T-helper 9 cell (primary cell): Measurements from ENCODE around the gene WNT2B.
"Not testable (repeated sequence)": the region's sequence is repeated elsewhere in the genome, so short reads cannot be mapped to it uniquely, and the experiment has no call there.

ENCODE experiments used
- DNase-seq: peaks from one replicate; pipeline ENCODE4 v3.0.0-alpha.2; 2020
- total RNA-seq, 2 donors: gene quantifications; one replicate each; lab custom pipeline; 2026; lab: John Stamatoyannopoulos, UW

WNT2B gene
- total RNA-seq, result 1.7 to 2.4 reads per million in 2 donors

GRCh38 chr1:112508278-112509004, at the start of gene WNT2B:
TSS of gene WNT2B (plus strand) at chr1:112508965. CDS start at chr1:112509263, 298 bp downstream.
- peak; percentile 45 for DNase-seq

- no peak for DNase-seq
These were observed 48.1 kb upstream of the WNT2B start for GRCh38 chr1:112460615-112461014.

GRCh38 chr1:112461200-112461871, 47.4 kb upstream of the WNT2B start:
- no peak for DNase-seq

- no peak for DNase-seq
These were observed 45.8 kb upstream of the WNT2B start for GRCh38 chr1:112462953-112463279.

GRCh38 chr1:112464501-112464900, 44.3 kb upstream of the WNT2B start:
- no peak for DNase-seq

GRCh38 chr1:112465122-112465521, 43.6 kb upstream of the WNT2B start:
- DNase-seq, result no peak

GRCh38 chr1:112466078-112466660, 42.6 kb upstream of the WNT2B start:
- DNase-seq, result peak; percentile 80

GRCh38 chr1:112470324-112470723, 38.4 kb upstream of the WNT2B start:
- DNase-seq, result not testable (repeated sequence)

- no peak for DNase-seq
These were observed 37.8 kb upstream of the WNT2B start for GRCh38 chr1:112470966-112471365.

- no peak for DNase-seq
These were observed 36.6 kb upstream of the WNT2B start for GRCh38 chr1:112472142-112472541.

GRCh38 chr1:112477550-112477949, 31.2 kb upstream of the WNT2B start:
- no peak for DNase-seq

- no peak for DNase-seq
These were observed 30.5 kb upstream of the WNT2B start for GRCh38 chr1:112478314-112478713.

- DNase-seq, result not testable (repeated sequence)
These were observed 22.7 kb upstream of the WNT2B start for GRCh38 chr1:112486063-112486462.

GRCh38 chr1:112487686-112488085, 21.1 kb upstream of the WNT2B start:
- DNase-seq, result not testable (repeated sequence)

- no peak for DNase-seq
These were observed 20.6 kb upstream of the WNT2B start for GRCh38 chr1:112488141-112488540.

GRCh38 chr1:112492076-112492475, 16.7 kb upstream of the WNT2B start:
- no peak for DNase-seq

GRCh38 chr1:112493351-112493750, 15.4 kb upstream of the WNT2B start:
- no peak for DNase-seq

- DNase-seq, result no peak
These were observed 12.5 kb upstream of the WNT2B start for GRCh38 chr1:112496290-112496689.

GRCh38 chr1:112501810-112502641, 6.7 kb upstream of the WNT2B start:
- peak; percentile 35 for DNase-seq

- DNase-seq, result no peak
These were observed 5.9 kb upstream of the WNT2B start for GRCh38 chr1:112502826-112503225.

- DNase-seq, result no peak
These were observed 4.6 kb upstream of the WNT2B start for GRCh38 chr1:112504001-112504660.

- no peak for DNase-seq
These were observed 3.9 kb upstream of the WNT2B start for GRCh38 chr1:112504661-112505399.
